HG02610 (cell line): ENCODE data around the gene FYB2.
"Not testable (repeated sequence)": the region's sequence is repeated elsewhere in the genome, so short reads cannot be mapped to it uniquely, and the experiment has no call there.

Experiments used
- ATAC-seq: cut with Tn5 transposase; IDR thresholded peaks from one replicate; pipeline ENCODE4 v1.9.1; 2021; ENCODE audit warnings: mild to moderate bottlenecking, moderate library complexity; ENCODE audit not compliant: unreplicated experiment

The FYB2 gene

GRCh38 chr1:56798053-56798471 is 21.1 kb downstream of the FYB2 start:
- no peak for ATAC-seq

- ATAC-seq, result no peak
Measured at GRCh38 chr1:56797065-56797685, 22.0 kb downstream of the FYB2 start.

GRCh38 chr1:56795870-56796269 is 23.3 kb downstream of the FYB2 start:
- no peak for ATAC-seq

GRCh38 chr1:56790036-56790435 is 29.2 kb downstream of the FYB2 start:
- no peak for ATAC-seq

GRCh38 chr1:56788588-56788987 is 30.6 kb downstream of the FYB2 start:
- no peak for ATAC-seq

- no peak for ATAC-seq
Measured at GRCh38 chr1:56788102-56788501, 31.1 kb downstream of the FYB2 start.

GRCh38 chr1:56787330-56787729 is 31.9 kb downstream of the FYB2 start:
- no peak for ATAC-seq

- ATAC-seq, result no peak
Measured at GRCh38 chr1:56782773-56783172, 36.4 kb downstream of the FYB2 start.

GRCh38 chr1:56780826-56781225 is 38.4 kb downstream of the FYB2 start:
- ATAC-seq, result no peak

- no peak for ATAC-seq
Measured at GRCh38 chr1:56780128-56780750, 39.0 kb downstream of the FYB2 start.

GRCh38 chr1:56777972-56778371 is 41.2 kb downstream of the FYB2 start:
- no peak for ATAC-seq

GRCh38 chr1:56774732-56775131 is 44.5 kb downstream of the FYB2 start:
- not testable (repeated sequence) for ATAC-seq

- peak; percentile 79 for ATAC-seq
Measured at GRCh38 chr1:56774067-56774609, 45.1 kb downstream of the FYB2 start.

GRCh38 chr1:56773341-56774066 is 45.7 kb downstream of the FYB2 start:
- no peak for ATAC-seq

- no peak for ATAC-seq
Measured at GRCh38 chr1:56771717-56772116, 47.5 kb downstream of the FYB2 start.

GRCh38 chr1:56758794-56759193 is 60.4 kb downstream of the FYB2 start:
- ATAC-seq, result no peak

GRCh38 chr1:56758135-56758534 is 61.1 kb downstream of the FYB2 start:
- ATAC-seq, result no peak

GRCh38 chr1:56755911-56756310 is 63.3 kb downstream of the FYB2 start:
- no peak for ATAC-seq

- ATAC-seq, result no peak
Measured at GRCh38 chr1:56754708-56755479, 64.3 kb downstream of the FYB2 start.

- ATAC-seq, result no peak
Measured at GRCh38 chr1:56745231-56745630, 74.0 kb downstream of the FYB2 start.

GRCh38 chr1:56728964-56729363 is 90.2 kb downstream of the FYB2 start:
- ATAC-seq, result no peak
